Esophagus squamous epithelium (tissue), 5 donors: ENCODE data around the gene IKBKE. TPM values are rescaled to one million over a fixed set of nuclear protein-coding genes. Genes with fewer than 3 reads are reported as not detected.

Experiments
- DNase-seq: peaks from one replicate; lab custom pipeline; 2025; lab: John Stamatoyannopoulos, UW
- H3K27ac ChIP-seq, 4 donors: fragments of 200-600 bp; sonication (generic); one replicate each; pipeline ENCODE4 v1.5.1; 2016 to 2019; ENCODE audit warnings: mild to moderate bottlenecking in 1 of 4
- H3K27me3 ChIP-seq, 4 donors: fragments of 200-600 bp; sonication (generic); 1 replicate in 3 of 4; 2 replicates in 1 of 4; pipeline versions ENCODE4 v1.5.1 to v1.6.0; 2017 to 2021; ENCODE audit warnings: antibody characterized with exemption in 1 of 4
- H3K36me3 ChIP-seq, 3 donors: fragments of 200-600 bp; sonication (generic); one replicate each; pipeline ENCODE4 v1.5.1; 2016 to 2019
- H3K4me1 ChIP-seq, 3 donors: fragments of 200-600 bp; sonication (generic); one replicate each; pipeline ENCODE4 v1.5.1; 2017 to 2019
- H3K4me3 ChIP-seq, 4 donors: fragments of 200-600 bp; sonication (generic); 1 replicate in 3 of 4; 2 replicates in 1 of 4; pipeline ENCODE4 v1.5.1; 2016 to 2019; ENCODE audit warnings: mild to moderate bottlenecking in 2 of 4, moderate library complexity in 1 of 4
- H3K9me3 ChIP-seq, 3 donors: fragments of 200-600 bp; sonication (generic); one replicate each; pipeline ENCODE4 v1.5.1; 2016 to 2019
- CTCF ChIP-seq, 6 experiments: fragments of 450-650 bp in 4 of 6; fragments of 200-600 bp in 2 of 6; sonication (generic) in 2 of 6; IDR thresholded peaks; one replicate each; pipeline ENCODE4 v1.5.1; 2016 to 2019; ENCODE audit warnings: antibody characterized with exemption in 6 of 6, mild to moderate bottlenecking in 4 of 6, moderate library complexity in 4 of 6
- POLR2A ChIP-seq, 4 donors: fragments of 450-650 bp; IDR thresholded peaks; one replicate each; pipeline ENCODE4 v1.6.1; 2017; ENCODE audit warnings: antibody characterized with exemption in 4 of 4, mild to moderate bottlenecking in 4 of 4, moderate library complexity in 3 of 4
- WGBS, 2 donors: methylation state at CpG; one replicate each; pipeline ENCODE4 v1.1.5; 2018; 5-methylcytosine and 5-hydroxymethylcytosine counted together
- intact Hi-C: fragments of 100-400 bp; cut with DNase I; formaldehyde crosslinking; loops from one replicate; pipeline ENCODE4 v1.15.0; 2022
- total RNA-seq, 4 donors: library from RNA; depleted of rRNA; stranded (reverse); fragments of >200 nt; gene quantifications; one replicate each; pipeline ENCODE4 v1.1.0, GENCODE V29; 2016
- donor health status: DM: yes; HTN: yes; CAD: no.

IKBKE gene
- total RNA-seq, 4 donors from 2014 or later = 12.6 to 23.7 (median 18.1) TPM

GRCh38 chr1:206453111-206453510 is 17.2 kb upstream of the IKBKE start:
- H3K9me3 ChIP-seq = no peaks in the 10 kb centered on the region
- no peak overlapping the region for H3K27ac ChIP-seq
- no peaks in the 10 kb centered on the region for H3K27me3 ChIP-seq
- H3K4me3 ChIP-seq = no peak overlapping the region
- peaks cover 0 to 80% (median 14%) of the 10 kb centered on the region in 3 donors for H3K36me3 ChIP-seq
- WGBS, 2 donors = 95 to 100% methylated on average over 5 to 6 of the region's 13 CpGs
- TF ChIP-seq CTCF (IDR thresholded peaks at IDR 0.05) (no peak), POLR2A (IDR thresholded peaks at IDR 0.05) (no peak)
- peaks cover 13 to 26% (median 14%) of the 10 kb centered on the region in 3 donors for H3K4me1 ChIP-seq
- DNase-seq = no peak
- intact Hi-C loops = no loop called here

GRCh38 chr1:206455289-206455665 is 15.0 kb upstream of the IKBKE start:
- WGBS, 2 donors = 87 to 100% methylated on average over 3 of the region's 3 CpGs
- TF ChIP-seq CTCF (IDR thresholded peaks at IDR 0.05) = no peak
- H3K36me3 ChIP-seq = peaks cover 0 to 80% (median 11%) of the 10 kb centered on the region in 3 donors
- no peaks in the 10 kb centered on the region for H3K9me3 ChIP-seq
- intact Hi-C loops = no loop called here
- DNase-seq = no peak
- no peak overlapping the region for H3K4me3 ChIP-seq
- H3K27me3 ChIP-seq = no peaks in the 10 kb centered on the region
- peaks cover 13 to 26% (median 14%) of the 10 kb centered on the region in 3 donors for H3K4me1 ChIP-seq
- H3K27ac ChIP-seq = no peak overlapping the region

- Histone ChIP-seq H3K9me3 (no peaks in the 10 kb centered on the region), H3K36me3 (peaks cover 0 to 77% (median 6%) of the 10 kb centered on the region in 3 donors), H3K27ac (peak overlapping the region in 1 of 4 donors; percentile 64), H3K4me1 (peaks cover 13 to 26% (median 14%) of the 10 kb centered on the region in 3 donors), H3K4me3 (no peak overlapping the region), H3K27me3 (no peaks in the 10 kb centered on the region)
- DNase-seq = no peak
- intact Hi-C loops = no loop called here
- 52 to 53% methylated on average over 11 of the region's 12 CpGs for WGBS, 2 donors
- TF ChIP-seq POLR2A (IDR thresholded peaks at IDR 0.05) (no peak), CTCF (IDR thresholded peaks at IDR 0.05) (no peak)
Observed at GRCh38 chr1:206455666-206456344, 14.5 kb upstream of the IKBKE start.

GRCh38 chr1:206456577-206457370 is 13.5 kb upstream of the IKBKE start:
- peaks cover 13 to 31% (median 14%) of the 10 kb centered on the region in 3 donors for H3K4me1 ChIP-seq
- no peak overlapping the region for H3K4me3 ChIP-seq
- WGBS, 2 donors = 81 to 87% methylated on average over 11 of the region's 11 CpGs
- intact Hi-C loops = no loop called here
- peak overlapping the region; percentile 20 to 71 (median 63) for H3K27ac ChIP-seq
- no peaks in the 10 kb centered on the region for H3K9me3 ChIP-seq
- TF ChIP-seq POLR2A (IDR thresholded peaks at IDR 0.05) = no peak
- TF ChIP-seq CTCF (IDR thresholded peaks at IDR 0.05) = no peak
- H3K36me3 ChIP-seq = peaks cover 0 to 77% (median 6%) of the 10 kb centered on the region in 3 donors
- DNase-seq = no peak
- H3K27me3 ChIP-seq = no peaks in the 10 kb centered on the region
